ENCODE measurements around the gene RAP1A.
"Not testable (repeated sequence)": the region's sequence is repeated elsewhere in the genome, so short reads cannot be mapped to it uniquely, and the experiment has no call there.

The RAP1A gene

DNA sequence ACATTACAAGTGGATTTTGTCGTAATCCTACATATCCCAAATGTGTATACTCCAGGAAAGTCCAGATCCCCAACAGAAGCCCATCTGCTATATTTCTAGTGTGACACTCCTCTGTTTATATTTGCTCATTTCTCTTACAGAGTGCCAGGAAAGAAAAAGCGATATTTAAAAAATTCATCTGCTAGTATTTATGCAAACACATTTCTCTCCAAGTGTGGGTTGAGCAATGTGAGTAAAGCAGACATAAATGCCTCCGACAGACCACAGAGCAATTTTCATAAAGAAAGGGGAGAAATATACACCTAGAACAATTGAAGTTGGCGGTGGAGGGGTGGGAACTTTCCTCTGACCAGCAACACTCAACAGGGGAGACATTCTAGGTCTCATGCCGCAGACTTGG, 22.2 kb upstream of the RAP1A start:
- no peak overlapping the region for H3K27ac ChIP-seq (ENCODE audit: low read depth, low read length)
- peaks cover 7 to 35% (median 27%) of the 10 kb centered on the region in 5 donors for H3K4me1 ChIP-seq (ENCODE audit: control insufficient read depth in 5 of 5, insufficient read depth in 5 of 5, low read length in 5 of 5)

GRCh38 chr1:111598544-111598943, 21.0 kb upstream of the RAP1A start:
- no peaks in the 10 kb centered on the region for H3K36me3 ChIP-seq (ENCODE audit: control insufficient read depth in 5 of 5, insufficient read depth in 5 of 5, low read length in 5 of 5)

More for the DNA sequence above, 22.2 kb upstream of the RAP1A start:
- H3K9ac ChIP-seq (ENCODE audit: low read length in 5 of 5): no peak overlapping the region
- no peaks in the 10 kb centered on the region for H3K36me3 ChIP-seq (ENCODE audit: control insufficient read depth in 5 of 5, insufficient read depth in 5 of 5, low read length in 5 of 5)
- no peak overlapping the region for H3K4me3 ChIP-seq (ENCODE audit: low read depth in 1 of 5, low read length in 5 of 5)
- no peaks in the 10 kb centered on the region for H3K9me3 ChIP-seq (ENCODE audit: control insufficient read depth in 5 of 5, low read length in 5 of 5)
- H3K27me3 ChIP-seq (ENCODE audit: control insufficient read depth in 5 of 5, insufficient read depth in 4 of 5, low read length in 5 of 5): no peaks in the 10 kb centered on the region

GRCh38 chr1:111599781-111600693, 19.6 kb upstream of the RAP1A start:
- Histone ChIP-seq H3K36me3 (ENCODE audit: control insufficient read depth in 5 of 5, insufficient read depth in 5 of 5, low read length in 5 of 5) (no peaks in the 10 kb centered on the region), H3K4me3 (ENCODE audit: low read depth in 1 of 5, low read length in 5 of 5) (no peak overlapping the region), H3K9me3 (ENCODE audit: control insufficient read depth in 5 of 5, low read length in 5 of 5) (no peaks in the 10 kb centered on the region), H3K27me3 (ENCODE audit: control insufficient read depth in 5 of 5, insufficient read depth in 4 of 5, low read length in 5 of 5) (no peaks in the 10 kb centered on the region), H3K4me1 (ENCODE audit: control insufficient read depth in 5 of 5, insufficient read depth in 5 of 5, low read length in 5 of 5) (peaks cover 0 to 20% (median 17%) of the 10 kb centered on the region in 5 donors), H3K27ac (ENCODE audit: low read depth, low read length) (no peak overlapping the region), H3K9ac (ENCODE audit: low read length in 5 of 5) (no peak overlapping the region)

More at GRCh38 chr1:111598544-111598943, 21.0 kb upstream of the RAP1A start:
- Histone ChIP-seq H3K4me3 (ENCODE audit: low read depth in 1 of 5, low read length in 5 of 5) (no peak overlapping the region), H3K27me3 (ENCODE audit: control insufficient read depth in 5 of 5, insufficient read depth in 4 of 5, low read length in 5 of 5) (no peaks in the 10 kb centered on the region), H3K9me3 (ENCODE audit: control insufficient read depth in 5 of 5, low read length in 5 of 5) (no peaks in the 10 kb centered on the region), H3K4me1 (ENCODE audit: control insufficient read depth in 5 of 5, insufficient read depth in 5 of 5, low read length in 5 of 5) (peaks cover under 1 to 24% (median 22%) of the 10 kb centered on the region in 5 donors), H3K27ac (ENCODE audit: low read depth, low read length) (no peak overlapping the region), H3K9ac (ENCODE audit: low read length in 5 of 5) (no peak overlapping the region)

DNA sequence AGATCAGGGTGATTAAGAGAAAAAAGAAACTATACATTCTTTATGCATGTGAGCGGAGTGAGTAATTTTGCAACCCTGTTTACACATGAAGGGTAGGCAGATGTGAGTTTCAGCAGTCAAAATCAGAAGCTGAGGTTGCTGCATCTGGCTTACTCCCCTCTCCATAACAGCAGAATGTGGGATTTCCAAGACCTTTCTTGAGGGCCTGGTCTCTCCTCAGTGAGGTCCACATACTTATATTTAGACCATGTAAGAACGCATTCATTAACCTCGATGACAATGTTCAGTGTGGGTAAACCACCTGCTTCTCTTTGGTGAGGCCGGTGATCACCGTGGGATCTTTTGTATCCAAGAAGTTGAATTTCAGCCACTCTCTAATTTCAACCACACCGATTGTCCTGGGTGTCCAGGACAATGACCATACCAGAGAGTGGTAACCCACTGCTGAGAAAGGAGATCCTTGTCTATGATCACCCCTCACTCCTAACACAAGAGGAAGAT, 18.7 kb upstream of the RAP1A start:
- no peaks in the 10 kb centered on the region for H3K9me3 ChIP-seq (ENCODE audit: control insufficient read depth in 5 of 5, low read length in 5 of 5)
- H3K27ac ChIP-seq (ENCODE audit: low read depth, low read length): no peak overlapping the region
- no peaks in the 10 kb centered on the region for H3K27me3 ChIP-seq (ENCODE audit: control insufficient read depth in 5 of 5, insufficient read depth in 4 of 5, low read length in 5 of 5)
- H3K9ac ChIP-seq (ENCODE audit: low read length in 5 of 5): no peak overlapping the region
- no peaks in the 10 kb centered on the region for H3K36me3 ChIP-seq (ENCODE audit: control insufficient read depth in 5 of 5, insufficient read depth in 5 of 5, low read length in 5 of 5)
- peaks cover 0 to 24% (median 21%) of the 10 kb centered on the region in 5 donors for H3K4me1 ChIP-seq (ENCODE audit: control insufficient read depth in 5 of 5, insufficient read depth in 5 of 5, low read length in 5 of 5)
- H3K4me3 ChIP-seq (ENCODE audit: low read depth in 1 of 5, low read length in 5 of 5): no peak overlapping the region

GRCh38 chr1:111602302-111602701, 17.3 kb upstream of the RAP1A start:
- peaks cover 0 to 24% (median 22%) of the 10 kb centered on the region in 5 donors for H3K4me1 ChIP-seq (ENCODE audit: control insufficient read depth in 5 of 5, insufficient read depth in 5 of 5, low read length in 5 of 5)
- no peaks in the 10 kb centered on the region for H3K27me3 ChIP-seq (ENCODE audit: control insufficient read depth in 5 of 5, insufficient read depth in 4 of 5, low read length in 5 of 5)
- H3K9ac ChIP-seq (ENCODE audit: low read length in 5 of 5): no peak overlapping the region
- H3K27ac ChIP-seq (ENCODE audit: low read depth, low read length): no peak overlapping the region
- no peak overlapping the region for H3K4me3 ChIP-seq (ENCODE audit: low read depth in 1 of 5, low read length in 5 of 5)
- no peaks in the 10 kb centered on the region for H3K9me3 ChIP-seq (ENCODE audit: control insufficient read depth in 5 of 5, low read length in 5 of 5)
- H3K36me3 ChIP-seq (ENCODE audit: control insufficient read depth in 5 of 5, insufficient read depth in 5 of 5, low read length in 5 of 5): no peaks in the 10 kb centered on the region

- Histone ChIP-seq H3K9me3 (ENCODE audit: control insufficient read depth in 5 of 5, low read length in 5 of 5) (no peaks in the 10 kb centered on the region), H3K4me3 (ENCODE audit: low read depth in 1 of 5, low read length in 5 of 5) (no peak overlapping the region), H3K27me3 (ENCODE audit: control insufficient read depth in 5 of 5, insufficient read depth in 4 of 5, low read length in 5 of 5) (no peaks in the 10 kb centered on the region), H3K36me3 (ENCODE audit: control insufficient read depth in 5 of 5, insufficient read depth in 5 of 5, low read length in 5 of 5) (no peaks in the 10 kb centered on the region), H3K9ac (ENCODE audit: low read length in 5 of 5) (no peak overlapping the region), H3K27ac (ENCODE audit: low read depth, low read length) (no peak overlapping the region), H3K4me1 (ENCODE audit: control insufficient read depth in 5 of 5, insufficient read depth in 5 of 5, low read length in 5 of 5) (peaks cover 0 to 23% (median 18%) of the 10 kb centered on the region in 5 donors)
These were observed 16.6 kb upstream of the RAP1A start for GRCh38 chr1:111602974-111603373.

DNA sequence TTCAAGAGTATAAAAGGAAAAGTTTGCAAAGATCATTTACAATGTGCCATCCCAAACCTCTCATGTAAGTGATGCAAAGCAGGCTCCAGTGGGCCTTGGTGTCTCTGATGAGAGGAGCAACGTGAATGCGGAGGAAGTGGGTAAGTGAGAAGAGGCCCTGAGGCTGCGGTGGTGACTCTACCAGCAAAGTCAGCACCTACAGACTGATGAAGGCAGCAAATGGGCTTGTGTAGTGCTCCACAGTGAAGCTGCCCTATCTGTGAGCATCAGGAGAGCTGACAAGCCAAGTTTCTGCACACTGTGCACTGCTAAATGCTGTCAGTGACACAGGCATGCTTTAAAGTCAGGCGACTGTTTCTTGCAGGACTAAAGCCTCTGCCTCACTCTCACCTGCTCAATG, 15.6 kb upstream of the RAP1A start:
- H3K9ac ChIP-seq (ENCODE audit: low read length in 5 of 5): no peak overlapping the region
- no peak overlapping the region for H3K27ac ChIP-seq (ENCODE audit: low read depth, low read length)
- H3K4me1 ChIP-seq (ENCODE audit: control insufficient read depth in 5 of 5, insufficient read depth in 5 of 5, low read length in 5 of 5): peaks cover 0 to 23% (median 18%) of the 10 kb centered on the region in 5 donors
- no peaks in the 10 kb centered on the region for H3K36me3 ChIP-seq (ENCODE audit: control insufficient read depth in 5 of 5, insufficient read depth in 5 of 5, low read length in 5 of 5)
- H3K27me3 ChIP-seq (ENCODE audit: control insufficient read depth in 5 of 5, insufficient read depth in 4 of 5, low read length in 5 of 5): no peaks in the 10 kb centered on the region
- H3K9me3 ChIP-seq (ENCODE audit: control insufficient read depth in 5 of 5, low read length in 5 of 5): no peaks in the 10 kb centered on the region
- H3K4me3 ChIP-seq (ENCODE audit: low read depth in 1 of 5, low read length in 5 of 5): no peak overlapping the region

- H3K27me3 ChIP-seq (ENCODE audit: control insufficient read depth in 5 of 5, insufficient read depth in 4 of 5, low read length in 5 of 5): no peaks in the 10 kb centered on the region
- H3K9ac ChIP-seq (ENCODE audit: low read length in 5 of 5): no peak overlapping the region
- peaks cover 0 to 23% (median 18%) of the 10 kb centered on the region in 5 donors for H3K4me1 ChIP-seq (ENCODE audit: control insufficient read depth in 5 of 5, insufficient read depth in 5 of 5, low read length in 5 of 5)
- H3K27ac ChIP-seq (ENCODE audit: low read depth, low read length): no peak overlapping the region
- H3K4me3 ChIP-seq (ENCODE audit: low read depth in 1 of 5, low read length in 5 of 5): no peak overlapping the region
- no peaks in the 10 kb centered on the region for H3K36me3 ChIP-seq (ENCODE audit: control insufficient read depth in 5 of 5, insufficient read depth in 5 of 5, low read length in 5 of 5)
- H3K9me3 ChIP-seq (ENCODE audit: control insufficient read depth in 5 of 5, low read length in 5 of 5): no peaks in the 10 kb centered on the region
These were observed 14.7 kb upstream of the RAP1A start for GRCh38 chr1:111604931-111605330.

GRCh38 chr1:111605576-111605975, 14.0 kb upstream of the RAP1A start:
- Histone ChIP-seq H3K27ac (ENCODE audit: low read depth, low read length) (no peak overlapping the region), H3K4me1 (ENCODE audit: control insufficient read depth in 5 of 5, insufficient read depth in 5 of 5, low read length in 5 of 5) (peaks cover 0 to 23% (median 18%) of the 10 kb centered on the region in 5 donors), H3K27me3 (ENCODE audit: control insufficient read depth in 5 of 5, insufficient read depth in 4 of 5, low read length in 5 of 5) (no peaks in the 10 kb centered on the region), H3K36me3 (ENCODE audit: control insufficient read depth in 5 of 5, insufficient read depth in 5 of 5, low read length in 5 of 5) (no peaks in the 10 kb centered on the region), H3K4me3 (ENCODE audit: low read depth in 1 of 5, low read length in 5 of 5) (no peak overlapping the region), H3K9me3 (ENCODE audit: control insufficient read depth in 5 of 5, low read length in 5 of 5) (no peaks in the 10 kb centered on the region), H3K9ac (ENCODE audit: low read length in 5 of 5) (no peak overlapping the region)

GRCh38 chr1:111606457-111607215, 13.0 kb upstream of the RAP1A start:
- H3K9ac ChIP-seq (ENCODE audit: low read length in 5 of 5); H3K27me3 ChIP-seq (ENCODE audit: control insufficient read depth in 5 of 5, insufficient read depth in 4 of 5, low read length in 5 of 5); H3K4me3 ChIP-seq (ENCODE audit: low read depth in 1 of 5, low read length in 5 of 5); H3K36me3 ChIP-seq (ENCODE audit: control insufficient read depth in 5 of 5, insufficient read depth in 5 of 5, low read length in 5 of 5); H3K27ac ChIP-seq (ENCODE audit: low read depth, low read length); H3K9me3 ChIP-seq (ENCODE audit: control insufficient read depth in 5 of 5, low read length in 5 of 5): not testable (repeated sequence)
- peaks cover 0 to 23% (median 18%) of the 10 kb centered on the region in 5 donors for H3K4me1 ChIP-seq (ENCODE audit: control insufficient read depth in 5 of 5, insufficient read depth in 5 of 5, low read length in 5 of 5)

All from subcutaneous abdominal adipose tissue (tissue), 5 donors.